ENCODE measurements around the gene ZNF678. TPM values are rescaled to one million over a fixed set of nuclear protein-coding genes. Genes with fewer than 3 reads are reported as not detected.
A peak's percentile ranks its signal among the peaks of the same experiment; 100 is the strongest.

ZNF678 gene
- total RNA-seq, 2 experiments from 2014 or later: 4.1 to 5.2 TPM

GRCh38 chr1:227557962-227558725 lies 5.2 kb upstream of the ZNF678 start:
- DNase-seq (no peak), ATAC-seq (no peak)
- peaks cover 24% of the 10 kb centered on the region for H3K9me3 Mint-ChIP-seq (ENCODE audit: insufficient read depth)
- H3K36me3 Mint-ChIP-seq (ENCODE audit: low read depth): peaks cover 20% of the 10 kb centered on the region
- peaks cover 6% of the 10 kb centered on the region for H3K4me1 Mint-ChIP-seq (ENCODE audit: low read depth)
- no peak overlapping the region for H3K4me3 Mint-ChIP-seq
- peaks cover 34% of the 10 kb centered on the region for H3K27me3 Mint-ChIP-seq (ENCODE audit: low read depth)
- POLR2A ChIA-PET: no interaction called here
- H3K27ac Mint-ChIP-seq: no peak overlapping the region
- CTCF ChIA-PET: interaction anchor here (1.4 kb wide), 1 partner anchor 15 kb away, joined by 7 read pairs; no protein-coding TSS in a partner anchor

GRCh38 chr1:227558732-227559262 lies 4.6 kb upstream of the ZNF678 start:
- CTCF ChIA-PET: interaction anchor here (1.1 kb wide), 1 partner anchor 16 kb away, joined by 4 read pairs; no protein-coding TSS in a partner anchor
- Mint-ChIP-seq H3K27me3 (ENCODE audit: low read depth) (peaks cover 34% of the 10 kb centered on the region), H3K4me1 (ENCODE audit: low read depth) (peaks cover 10% of the 10 kb centered on the region)

DNA sequence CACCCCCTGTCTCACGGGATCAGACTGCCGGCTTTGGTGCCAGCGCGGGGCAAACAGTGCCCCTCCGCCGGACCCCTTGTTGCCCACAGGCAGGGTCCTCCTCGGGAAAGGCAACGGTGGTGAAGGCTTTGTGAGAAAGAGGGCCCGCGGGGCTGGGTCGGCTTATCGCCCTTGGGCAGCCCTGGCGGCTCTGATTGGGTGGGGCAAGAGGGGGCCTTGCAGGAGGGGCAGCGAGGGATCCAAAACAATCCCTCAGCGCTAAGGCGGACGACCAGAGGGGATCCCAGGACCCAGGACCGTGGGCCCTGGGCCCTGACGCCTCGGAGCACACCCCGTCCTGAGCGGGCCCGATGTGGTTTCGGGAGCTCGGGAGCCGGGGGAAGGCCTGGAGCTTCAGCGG lies 3.9 kb upstream of the ZNF678 start:
- Mint-ChIP-seq H3K4me3 (no peak overlapping the region), H3K4me1 (ENCODE audit: low read depth) (peaks cover 17% of the 10 kb centered on the region), H3K27me3 (ENCODE audit: low read depth) (peaks cover 32% of the 10 kb centered on the region), H3K27ac (no peak overlapping the region), H3K36me3 (ENCODE audit: low read depth) (peaks cover 26% of the 10 kb centered on the region), H3K9me3 (ENCODE audit: insufficient read depth) (peaks cover 26% of the 10 kb centered on the region)
- DNase-seq: no peak
- ATAC-seq: no peak
- CTCF ChIA-PET: interaction anchor here (1.1 kb wide), 1 partner anchor 17 kb away, joined by 4 read pairs; no protein-coding TSS in a partner anchor
- POLR2A ChIA-PET: no interaction called here

More at GRCh38 chr1:227558732-227559262, 4.6 kb upstream of the ZNF678 start:
- POLR2A ChIA-PET: no interaction called here
- DNase-seq (no peak), ATAC-seq (no peak)
- no peak overlapping the region for H3K27ac Mint-ChIP-seq
- H3K4me3 Mint-ChIP-seq: no peak overlapping the region
- peaks cover 26% of the 10 kb centered on the region for H3K9me3 Mint-ChIP-seq (ENCODE audit: insufficient read depth)
- peaks cover 22% of the 10 kb centered on the region for H3K36me3 Mint-ChIP-seq (ENCODE audit: low read depth)

GRCh38 chr1:227559926-227560325 lies 3.4 kb upstream of the ZNF678 start:
- H3K4me1 Mint-ChIP-seq (ENCODE audit: low read depth): peaks cover 18% of the 10 kb centered on the region

GRCh38 chr1:227560393-227561173 lies 2.8 kb upstream of the ZNF678 start:
- ATAC-seq (no peak), DNase-seq (no peak)
- CTCF ChIA-PET: interaction anchor here (1.2 kb wide), 1 partner anchor 18 kb away, joined by 3 read pairs; no protein-coding TSS in a partner anchor
- POLR2A ChIA-PET: no interaction called here
- peaks cover 26% of the 10 kb centered on the region for H3K36me3 Mint-ChIP-seq (ENCODE audit: low read depth)
- H3K4me3 Mint-ChIP-seq: no peak overlapping the region
- peaks cover 30% of the 10 kb centered on the region for H3K27me3 Mint-ChIP-seq (ENCODE audit: low read depth)
- no peak overlapping the region for H3K27ac Mint-ChIP-seq
- H3K9me3 Mint-ChIP-seq (ENCODE audit: insufficient read depth): peaks cover 26% of the 10 kb centered on the region
- H3K4me1 Mint-ChIP-seq (ENCODE audit: low read depth): peaks cover 18% of the 10 kb centered on the region

More at GRCh38 chr1:227559926-227560325, 3.4 kb upstream of the ZNF678 start:
- DNase-seq (no peak), ATAC-seq (no peak)
- ChIA-PET POLR2A (no interaction called here), CTCF (interaction anchor here (1.1 kb wide), 1 partner anchor 17 kb away, joined by 4 read pairs; no protein-coding TSS in a partner anchor)
- H3K27ac Mint-ChIP-seq: no peak overlapping the region
- peaks cover 30% of the 10 kb centered on the region for H3K27me3 Mint-ChIP-seq (ENCODE audit: low read depth)
- H3K9me3 Mint-ChIP-seq (ENCODE audit: insufficient read depth): peaks cover 26% of the 10 kb centered on the region
- no peak overlapping the region for H3K4me3 Mint-ChIP-seq
- peaks cover 26% of the 10 kb centered on the region for H3K36me3 Mint-ChIP-seq (ENCODE audit: low read depth)

GRCh38 chr1:227561241-227561907 lies 2.0 kb upstream of the ZNF678 start:
- ATAC-seq: no peak
- peaks cover 26% of the 10 kb centered on the region for H3K9me3 Mint-ChIP-seq (ENCODE audit: insufficient read depth)
- POLR2A ChIA-PET: no interaction called here
- peaks cover 30% of the 10 kb centered on the region for H3K27me3 Mint-ChIP-seq (ENCODE audit: low read depth)
- no peak overlapping the region for H3K4me3 Mint-ChIP-seq
- CTCF ChIA-PET: interaction anchor here (1.2 kb wide), 1 partner anchor 19 kb away, joined by 3 read pairs; no protein-coding TSS in a partner anchor
- DNase-seq: no peak
- no peak overlapping the region for H3K27ac Mint-ChIP-seq
- peaks cover 26% of the 10 kb centered on the region for H3K36me3 Mint-ChIP-seq (ENCODE audit: low read depth)
- peaks cover 18% of the 10 kb centered on the region for H3K4me1 Mint-ChIP-seq (ENCODE audit: low read depth)

GRCh38 chr1:227562037-227562436 lies 1.3 kb upstream of the ZNF678 start:
- DNase-seq (no peak), ATAC-seq (no peak)
- Mint-ChIP-seq H3K4me1 (ENCODE audit: low read depth) (peaks cover 18% of the 10 kb centered on the region), H3K9me3 (ENCODE audit: insufficient read depth) (peaks cover 31% of the 10 kb centered on the region), H3K4me3 (no peak overlapping the region), H3K27ac (no peak overlapping the region), H3K36me3 (ENCODE audit: low read depth) (peaks cover 29% of the 10 kb centered on the region), H3K27me3 (ENCODE audit: low read depth) (peaks cover 30% of the 10 kb centered on the region)
- ChIA-PET CTCF (interaction anchor here (2.7 kb wide), 1 partner anchor 19 kb away, joined by 20 read pairs; no protein-coding TSS in a partner anchor), POLR2A (no interaction called here)

- Mint-ChIP-seq H3K36me3 (ENCODE audit: low read depth) (peaks cover 29% of the 10 kb centered on the region), H3K27ac (peak overlapping the region; percentile 86), H3K9me3 (ENCODE audit: insufficient read depth) (peaks cover 29% of the 10 kb centered on the region), H3K4me3 (peak overlapping the region; percentile 93), H3K27me3 (ENCODE audit: low read depth) (peaks cover 26% of the 10 kb centered on the region), H3K4me1 (ENCODE audit: low read depth) (peaks cover 18% of the 10 kb centered on the region)
- DNase-seq (no peak), ATAC-seq (no peak)
- CTCF ChIA-PET: interaction anchor here (2.0 to 2.7 kb wide), 2 partner anchors 18 to 20 kb away, joined by 9 to 20 read pairs; no protein-coding TSS in a partner anchor
- POLR2A ChIA-PET: interaction anchor here (0.7 kb wide), 1 partner anchor 22 kb away, joined by 3 read pairs; no protein-coding TSS in a partner anchor
Measured at GRCh38 chr1:227562933-227563323, 428 bp upstream of the ZNF678 start.

DNA sequence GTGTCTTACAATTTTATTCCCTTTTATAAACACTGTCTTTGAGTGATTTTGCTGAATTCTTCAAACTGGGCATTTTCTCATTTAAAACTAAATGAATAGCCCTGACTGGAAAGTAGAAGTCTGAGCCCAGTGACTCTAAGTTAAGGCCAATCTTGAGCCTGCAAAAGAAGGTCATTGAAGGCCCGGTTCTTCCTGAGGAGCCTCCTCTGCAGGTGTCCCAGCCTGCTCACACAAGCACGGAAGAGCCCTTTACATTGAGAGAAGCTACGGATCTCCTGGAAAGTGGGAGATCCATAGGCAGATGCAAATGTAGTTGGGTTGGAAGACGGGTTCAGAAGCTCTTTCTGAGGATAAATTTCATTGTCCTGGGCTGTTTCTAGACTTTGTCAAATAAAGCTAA lies 3.9 kb downstream of the ZNF678 start:
- Mint-ChIP-seq H3K4me3 (no peak overlapping the region), H3K4me1 (ENCODE audit: low read depth) (peaks cover 14% of the 10 kb centered on the region), H3K36me3 (ENCODE audit: low read depth) (peaks cover 17% of the 10 kb centered on the region), H3K27me3 (ENCODE audit: low read depth) (peaks cover under 1% of the 10 kb centered on the region), H3K27ac (no peak overlapping the region), H3K9me3 (ENCODE audit: insufficient read depth) (peaks cover 16% of the 10 kb centered on the region)
- POLR2A ChIA-PET: no interaction called here
- DNase-seq (no peak), ATAC-seq (no peak)
- CTCF ChIA-PET: no interaction called here

DNA sequence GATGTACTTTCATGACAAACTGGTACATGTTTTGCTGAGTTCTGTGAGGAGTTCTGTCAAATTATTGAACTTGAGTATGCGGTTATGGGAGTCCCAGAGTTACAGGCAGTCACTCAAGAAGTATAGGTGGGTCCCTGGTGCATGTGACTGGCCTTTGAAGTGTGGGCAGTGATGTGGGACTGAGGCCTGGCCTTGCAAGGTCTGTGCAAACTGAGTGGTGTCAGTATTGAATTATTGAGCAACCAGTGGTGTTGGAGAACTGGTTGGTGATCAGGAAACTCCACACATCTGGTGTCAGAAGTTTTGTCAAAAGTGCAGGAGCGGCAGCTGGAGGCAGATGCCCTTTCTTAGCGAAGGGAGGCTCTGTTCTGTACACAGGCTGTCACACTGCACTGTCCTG lies 5.2 kb downstream of the ZNF678 start:
- Mint-ChIP-seq H3K4me1 (ENCODE audit: low read depth) (peaks cover 10% of the 10 kb centered on the region), H3K4me3 (no peak overlapping the region), H3K27ac (no peak overlapping the region), H3K27me3 (ENCODE audit: low read depth) (no peaks in the 10 kb centered on the region), H3K9me3 (ENCODE audit: insufficient read depth) (peaks cover 9% of the 10 kb centered on the region), H3K36me3 (ENCODE audit: low read depth) (peaks cover 16% of the 10 kb centered on the region)
- CTCF ChIA-PET: no interaction called here
- ATAC-seq (no peak), DNase-seq (no peak)
- POLR2A ChIA-PET: no interaction called here

GRCh38 chr1:227572752-227573151 lies 9.4 kb downstream of the ZNF678 start:
- peaks cover 28% of the 10 kb centered on the region for H3K9me3 Mint-ChIP-seq (ENCODE audit: insufficient read depth)
- POLR2A ChIA-PET: no interaction called here

More at GRCh38 chr1:227572752-227573151, 9.4 kb downstream of the ZNF678 start:
- ATAC-seq (no peak), DNase-seq (no peak)
- Mint-ChIP-seq H3K4me3 (no peak overlapping the region), H3K4me1 (ENCODE audit: low read depth) (no peaks in the 10 kb centered on the region), H3K27me3 (ENCODE audit: low read depth) (no peaks in the 10 kb centered on the region), H3K36me3 (ENCODE audit: low read depth) (peaks cover 14% of the 10 kb centered on the region), H3K27ac (no peak overlapping the region)
- CTCF ChIA-PET: interaction anchor here (1.4 kb wide), 1 partner anchor 24 kb away, joined by 4 read pairs; no protein-coding TSS in a partner anchor
